GM19372 (cell line): Measurements from ENCODE around the gene NBPF12.
"Not testable (repeated sequence)": the region's sequence is repeated elsewhere in the genome, so short reads cannot be mapped to it uniquely, and the experiment has no call there.

Source experiments
- ATAC-seq: cut with Tn5 transposase; IDR thresholded peaks from one replicate; pipeline ENCODE4 v1.9.1; 2021; ENCODE audit warnings: mild to moderate bottlenecking, low read depth, moderate library complexity; ENCODE audit not compliant: unreplicated experiment

Gene NBPF12, protein sequence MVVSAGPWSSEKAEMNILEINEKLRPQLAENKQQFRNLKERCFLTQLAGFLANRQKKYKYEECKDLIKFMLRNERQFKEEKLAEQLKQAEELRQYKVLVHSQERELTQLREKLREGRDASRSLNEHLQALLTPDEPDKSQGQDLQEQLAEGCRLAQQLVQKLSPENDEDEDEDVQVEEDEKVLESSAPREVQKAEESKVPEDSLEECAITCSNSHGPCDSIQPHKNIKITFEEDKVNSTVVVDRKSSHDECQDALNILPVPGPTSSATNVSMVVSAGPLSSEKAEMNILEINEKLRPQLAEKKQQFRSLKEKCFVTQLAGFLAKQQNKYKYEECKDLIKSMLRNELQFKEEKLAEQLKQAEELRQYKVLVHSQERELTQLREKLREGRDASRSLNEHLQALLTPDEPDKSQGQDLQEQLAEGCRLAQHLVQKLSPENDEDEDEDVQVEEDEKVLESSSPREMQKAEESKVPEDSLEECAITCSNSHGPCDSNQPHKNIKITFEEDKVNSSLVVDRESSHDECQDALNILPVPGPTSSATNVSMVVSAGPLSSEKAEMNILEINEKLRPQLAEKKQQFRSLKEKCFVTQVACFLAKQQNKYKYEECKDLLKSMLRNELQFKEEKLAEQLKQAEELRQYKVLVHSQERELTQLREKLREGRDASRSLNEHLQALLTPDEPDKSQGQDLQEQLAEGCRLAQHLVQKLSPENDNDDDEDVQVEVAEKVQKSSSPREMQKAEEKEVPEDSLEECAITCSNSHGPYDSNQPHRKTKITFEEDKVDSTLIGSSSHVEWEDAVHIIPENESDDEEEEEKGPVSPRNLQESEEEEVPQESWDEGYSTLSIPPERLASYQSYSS (N-terminal part only)

DNA sequence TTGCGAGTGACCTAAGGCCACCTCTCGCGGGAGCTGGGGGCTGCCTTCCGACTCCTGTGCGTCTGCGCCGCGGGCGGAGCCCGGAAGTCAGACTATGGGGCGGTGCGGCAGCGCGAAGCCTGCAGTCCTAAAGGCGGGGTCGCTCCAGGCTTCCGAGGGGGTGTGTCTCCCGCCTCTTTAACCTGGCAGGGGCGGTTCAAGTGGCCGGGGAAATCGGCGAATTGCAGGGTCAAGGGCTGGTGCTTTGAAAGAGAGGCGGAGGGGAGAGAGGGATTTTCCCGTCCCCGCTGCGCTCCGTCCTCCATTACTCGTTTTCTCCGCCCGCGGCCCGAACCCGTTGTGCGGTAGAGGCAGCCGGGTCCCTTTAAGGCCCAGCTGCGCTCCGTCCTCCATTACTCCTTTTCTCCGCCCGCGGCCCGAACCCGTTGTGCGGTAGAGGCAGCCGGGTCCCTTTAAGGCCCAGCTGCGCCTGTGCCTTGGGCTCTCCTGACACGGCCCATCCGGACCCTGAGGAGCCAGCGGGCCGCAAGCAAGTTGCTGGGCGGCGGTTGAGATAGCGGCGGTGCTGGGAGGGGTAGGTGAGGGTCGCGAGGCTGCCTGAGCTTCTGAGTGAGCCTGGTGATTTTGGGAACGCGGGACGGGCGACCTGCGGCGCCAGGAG, at the start of gene NBPF12:
Gene NBPF12, plus strand, starts transcription at position 83 of the 661 bp plus-strand sequence. CDS start 21,820 bp downstream, outside the sequence.
- ATAC-seq = peak; percentile 75

DNA sequence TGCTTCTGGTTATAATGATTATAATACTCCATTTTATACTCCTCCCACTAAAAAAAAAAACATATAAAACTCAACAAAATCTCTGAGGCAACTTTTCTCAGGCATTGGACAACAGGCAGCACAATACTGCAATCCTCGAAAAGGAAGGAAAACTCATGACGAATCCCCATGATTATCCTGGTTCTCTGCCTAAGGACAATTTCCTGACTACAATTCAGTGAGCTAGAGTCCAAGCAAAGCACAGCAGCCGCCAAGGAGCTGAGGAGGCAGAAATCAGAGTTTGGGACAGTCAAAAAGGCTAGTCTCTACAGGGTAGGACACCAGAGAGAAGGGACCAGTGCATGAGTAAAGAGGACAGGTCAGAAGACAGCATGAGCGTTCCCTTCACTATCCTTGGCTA, 46.8 kb upstream of the NBPF12 start:
- ATAC-seq = not testable (repeated sequence)

DNA sequence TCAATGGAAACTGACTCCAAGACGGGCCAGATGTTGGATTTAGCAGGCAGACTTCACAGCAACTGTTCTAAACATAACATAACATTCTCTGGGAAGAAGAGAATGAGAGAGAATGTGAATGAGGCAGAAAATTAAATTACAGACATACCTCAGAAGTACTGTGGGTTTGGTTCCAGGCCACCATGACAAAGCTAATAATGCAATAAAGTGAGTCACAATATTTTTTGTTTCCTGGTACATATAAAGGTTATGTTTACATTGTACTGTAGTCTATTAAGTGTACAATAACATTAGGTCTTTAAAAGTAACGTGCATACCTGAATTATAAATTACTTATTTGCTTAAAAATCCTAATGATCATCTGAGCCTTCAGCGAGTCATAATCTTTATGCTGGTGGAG, 45.8 kb upstream of the NBPF12 start:
- ATAC-seq = not testable (repeated sequence)

DNA sequence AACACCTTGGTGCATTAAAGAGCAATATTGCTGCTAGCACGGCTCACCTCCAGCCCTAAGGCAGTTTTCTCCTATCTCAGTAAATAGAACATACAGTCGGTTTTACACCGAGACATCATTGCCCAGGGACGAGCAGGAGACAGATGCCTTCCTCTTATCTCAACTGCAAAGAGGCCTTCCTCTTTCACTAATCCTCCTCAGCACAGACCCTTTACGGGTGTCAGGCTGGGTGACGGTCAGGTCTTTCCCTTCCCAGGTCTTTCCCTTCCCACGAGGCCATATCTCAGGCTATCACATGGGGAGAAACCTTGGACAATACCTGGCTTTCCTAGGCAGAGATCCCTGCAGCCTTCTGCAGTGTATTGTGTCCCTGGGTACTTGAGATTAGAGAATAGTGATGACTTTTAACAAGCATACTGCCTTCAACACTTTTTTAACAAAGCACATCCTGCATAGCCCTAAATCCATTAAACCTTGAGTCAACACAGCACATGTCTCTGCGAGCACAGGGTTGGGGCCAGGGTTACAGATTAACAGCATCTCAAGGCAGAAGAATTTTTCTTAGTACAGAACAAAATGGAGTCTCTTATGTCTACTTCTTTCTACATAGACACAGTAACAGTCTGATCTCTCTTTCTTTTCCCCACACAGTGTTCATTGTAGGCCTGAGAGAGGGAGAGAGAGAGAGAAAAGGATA, 30.4 kb upstream of the NBPF12 start:
- not testable (repeated sequence) for ATAC-seq

DNA sequence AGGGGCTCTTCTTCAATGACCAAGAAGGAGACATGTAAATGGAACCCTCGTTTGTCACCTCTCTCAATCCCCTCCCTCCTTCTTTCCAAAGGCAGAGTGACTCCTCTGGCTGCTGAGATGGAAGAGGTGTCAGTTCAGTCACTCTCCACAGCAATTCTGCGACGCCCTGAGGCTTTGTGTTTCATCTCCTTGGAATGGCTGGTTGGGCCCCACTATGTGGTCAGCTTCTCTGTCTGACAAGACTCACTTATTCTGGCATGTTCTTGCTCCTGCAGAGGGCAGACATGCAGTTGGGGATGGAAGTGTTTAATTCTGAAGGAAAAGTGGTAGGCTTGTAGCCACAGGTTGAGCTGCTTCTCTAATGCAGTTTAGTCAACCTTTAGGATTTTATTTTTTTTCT, 25.1 kb upstream of the NBPF12 start:
- ATAC-seq = not testable (repeated sequence)

DNA sequence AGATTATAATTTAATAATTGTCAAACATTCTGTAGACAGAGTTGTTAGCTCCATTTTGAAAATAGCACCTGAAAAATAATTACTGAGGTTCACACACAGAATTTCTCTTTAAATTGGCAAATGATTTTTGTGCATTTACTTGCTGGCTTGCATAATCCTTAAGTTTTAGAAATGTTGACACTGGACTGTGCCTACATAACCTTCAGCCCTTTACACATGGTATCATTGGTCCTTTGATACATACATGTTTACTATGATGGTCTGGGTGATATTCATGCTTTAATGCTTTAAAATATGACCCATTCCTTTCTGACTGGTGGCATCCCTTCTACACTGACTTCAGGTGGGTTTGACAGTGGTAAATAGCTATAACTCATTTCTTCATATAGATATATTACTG, 17.3 kb upstream of the NBPF12 start:
- not testable (repeated sequence) for ATAC-seq

DNA sequence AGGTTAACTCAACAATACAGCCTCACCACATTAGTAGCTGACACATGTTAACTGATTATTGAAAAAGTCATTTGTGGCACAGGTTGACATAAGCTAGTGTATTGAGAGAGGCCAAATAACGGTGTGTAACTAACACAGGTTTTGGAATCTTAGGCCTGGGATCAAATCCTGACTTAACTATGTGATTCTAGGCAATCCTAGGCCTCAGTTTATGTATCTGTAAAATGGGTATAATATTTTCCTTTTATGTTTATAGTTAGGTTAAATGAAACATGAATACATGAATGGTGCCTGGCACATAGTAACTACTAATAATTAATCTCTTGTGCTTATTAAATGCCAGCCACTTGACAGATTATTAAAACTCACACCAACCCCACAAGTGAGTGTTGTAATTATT, 15.5 kb upstream of the NBPF12 start:
- not testable (repeated sequence) for ATAC-seq

DNA sequence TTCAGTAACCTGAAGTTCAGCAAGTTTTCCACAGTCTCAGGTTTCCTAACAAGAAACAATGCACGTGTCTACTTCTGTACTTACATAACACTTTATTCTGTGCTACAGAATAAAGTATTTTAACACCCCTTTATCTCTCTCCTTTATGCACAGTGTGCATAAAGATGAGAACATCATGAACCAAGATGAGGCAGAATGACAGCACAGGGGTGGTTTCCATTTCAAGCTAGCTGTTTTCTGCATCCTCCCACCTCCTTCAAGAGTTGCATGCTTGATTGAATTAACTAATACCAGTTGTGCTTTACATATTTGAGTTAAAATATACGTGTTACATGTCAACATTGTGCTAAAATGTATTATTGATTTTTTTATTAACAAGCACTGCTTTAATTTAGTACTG, 14.0 kb upstream of the NBPF12 start:
- ATAC-seq = not testable (repeated sequence)

DNA sequence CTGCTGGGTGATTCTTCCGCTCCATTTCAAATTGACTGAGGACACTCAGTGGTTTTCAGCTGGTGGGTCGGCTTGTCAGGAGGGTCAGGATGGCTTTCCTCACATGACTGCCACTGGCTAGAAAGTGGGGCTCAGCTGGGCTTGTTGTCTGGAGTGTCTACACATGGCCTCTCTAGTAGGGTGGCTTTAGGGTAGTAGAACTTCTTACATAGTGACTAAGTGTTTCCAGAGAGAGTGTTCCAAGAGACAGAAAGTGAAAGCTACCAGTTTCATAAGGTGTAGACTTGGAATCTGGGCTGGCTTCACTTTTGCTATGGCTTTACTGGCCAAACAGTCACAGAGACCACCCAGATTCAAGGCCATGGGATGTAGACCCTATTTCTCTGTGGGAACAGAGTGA, 11.7 kb upstream of the NBPF12 start:
- not testable (repeated sequence) for ATAC-seq

DNA sequence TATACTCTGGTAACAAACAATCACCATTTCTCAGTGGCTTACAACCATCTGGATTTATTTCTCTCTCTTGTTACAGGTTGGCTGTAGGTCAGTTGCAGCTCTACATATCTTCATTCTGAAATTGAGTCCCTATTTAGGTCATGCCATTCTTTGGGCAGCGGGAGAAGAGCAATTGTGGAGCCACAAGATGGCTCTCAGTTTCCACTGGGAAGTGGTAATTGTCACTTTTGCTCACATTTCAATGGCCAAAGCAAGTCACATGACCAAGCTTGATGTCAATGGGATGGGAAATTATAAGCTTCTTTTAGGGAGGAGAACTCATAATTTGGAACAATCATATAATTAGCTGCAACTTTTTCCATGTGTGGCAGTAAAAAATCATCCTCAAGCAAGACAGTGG, 7.9 kb upstream of the NBPF12 start:
- not testable (repeated sequence) for ATAC-seq

DNA sequence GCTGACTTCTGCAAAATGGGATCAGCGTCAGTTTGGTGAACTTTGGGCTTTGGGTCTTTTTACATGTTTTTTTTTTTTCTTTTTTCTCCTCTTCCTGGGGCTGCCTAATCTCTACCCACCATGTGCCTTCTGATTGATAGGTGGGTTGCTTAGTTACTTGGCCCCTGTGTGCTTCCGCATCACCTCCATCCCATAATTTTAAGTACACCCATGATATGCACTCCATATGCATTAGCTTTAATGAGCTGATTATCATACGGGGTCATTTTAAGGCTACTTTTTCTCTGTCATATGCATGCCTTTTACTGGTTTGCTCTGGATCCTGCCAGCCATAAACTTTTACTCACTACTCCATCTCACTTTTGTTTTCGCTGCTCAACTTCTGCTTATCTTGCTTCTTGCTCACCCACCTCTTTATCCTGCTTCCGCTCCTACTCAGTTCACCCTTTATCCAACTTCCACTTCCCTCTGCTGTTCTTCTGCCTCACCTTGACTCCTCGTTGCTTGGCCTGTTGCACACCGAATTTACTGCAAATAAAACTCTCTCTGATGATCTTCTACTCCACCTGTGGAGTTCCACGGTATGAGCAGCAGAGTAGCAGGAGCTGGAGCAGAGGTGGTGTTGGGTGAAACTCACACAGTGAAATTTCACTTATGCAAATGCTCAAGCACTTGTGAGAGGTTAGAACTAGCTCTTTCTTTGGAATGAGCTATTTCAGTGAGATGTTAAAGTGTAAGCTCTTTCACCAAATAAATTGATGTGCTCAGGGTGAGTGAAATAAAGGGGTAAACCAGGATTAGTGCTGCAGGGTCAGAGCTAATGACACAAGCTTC, 3.5 kb upstream of the NBPF12 start:
- ATAC-seq = not testable (repeated sequence)

DNA sequence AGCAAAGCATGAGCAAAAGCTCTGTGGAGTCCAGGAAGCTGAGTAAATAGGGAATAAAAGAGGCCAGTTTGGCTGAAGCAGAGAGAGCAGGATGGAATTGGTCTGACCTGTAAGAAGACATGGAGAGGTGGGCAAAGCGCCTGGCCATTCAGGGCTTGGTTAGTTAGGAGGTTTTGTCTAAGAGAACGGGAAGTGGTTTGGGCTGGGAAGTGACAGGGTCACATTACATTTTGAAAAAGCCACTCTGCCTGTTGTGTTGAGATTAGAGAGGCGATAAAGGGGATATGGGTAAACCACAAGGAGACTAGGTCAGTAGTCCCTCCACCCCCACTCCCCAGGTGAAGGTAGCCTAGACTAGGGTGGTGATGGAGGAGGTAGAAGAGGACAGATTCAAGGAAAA, 662 bp upstream of the NBPF12 start:
- ATAC-seq = not testable (repeated sequence)

DNA sequence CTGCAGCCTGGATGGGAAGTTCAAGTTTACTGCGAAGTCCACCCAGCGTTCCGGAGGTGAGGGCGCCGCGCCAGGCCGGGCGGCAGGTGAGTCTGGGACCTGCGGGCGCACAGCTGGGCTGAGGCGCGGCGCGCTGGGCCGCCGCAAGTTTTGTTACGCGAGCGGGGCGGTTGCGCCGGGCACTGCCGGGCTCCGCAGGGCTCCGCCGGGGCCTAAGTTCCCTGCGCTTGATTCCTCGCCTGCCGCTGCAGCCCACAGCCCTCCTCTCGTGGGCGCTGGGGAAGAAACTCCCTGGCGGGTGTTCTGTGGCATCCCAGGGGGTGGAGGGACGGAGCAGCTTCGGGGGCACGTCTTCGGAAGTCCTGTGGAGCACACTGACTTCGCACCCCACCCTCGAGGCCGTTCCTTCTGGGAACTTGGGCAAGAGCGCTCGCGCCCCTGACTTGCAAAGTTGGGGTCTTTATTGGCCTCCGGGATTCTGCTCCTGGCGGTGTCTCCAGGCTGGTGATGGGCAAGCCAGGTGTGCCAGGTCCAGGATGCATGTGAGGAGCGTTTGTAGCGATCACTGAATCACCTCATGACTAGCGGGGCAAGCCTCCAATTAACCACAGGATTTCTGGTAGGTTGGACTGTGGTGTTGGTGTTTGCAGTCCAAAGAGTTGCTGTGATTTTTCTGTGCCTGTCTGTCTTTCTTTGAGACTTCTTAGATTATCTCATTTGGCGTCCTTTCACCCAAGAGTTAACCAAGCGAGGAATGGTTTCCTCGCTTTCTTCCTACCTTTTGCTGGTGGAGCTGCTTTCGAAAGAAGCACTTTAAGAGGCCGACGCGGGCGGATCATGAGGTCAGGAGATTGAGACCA, 1.0 kb downstream of the NBPF12 start:
- peak; percentile 31 for ATAC-seq

DNA sequence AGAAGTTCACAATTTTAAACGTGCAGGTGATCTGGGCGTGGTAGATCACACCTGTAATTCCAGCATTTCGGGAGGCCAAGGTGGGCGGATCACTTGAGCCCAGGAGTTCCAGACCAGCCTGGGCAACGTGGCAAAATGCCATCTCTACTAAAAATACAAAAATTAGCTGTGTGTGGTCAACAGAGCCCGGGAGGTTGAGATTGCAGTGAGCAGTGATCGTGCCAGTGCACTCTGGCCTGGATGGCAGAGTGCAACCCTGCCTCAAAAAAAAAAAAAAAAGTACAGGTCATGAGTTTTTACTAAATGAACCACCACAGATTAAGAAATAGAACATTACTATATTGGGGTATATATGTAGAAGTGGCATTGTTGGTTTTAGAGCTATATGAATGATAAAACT, 2.2 kb downstream of the NBPF12 start:
- not testable (repeated sequence) for ATAC-seq

DNA sequence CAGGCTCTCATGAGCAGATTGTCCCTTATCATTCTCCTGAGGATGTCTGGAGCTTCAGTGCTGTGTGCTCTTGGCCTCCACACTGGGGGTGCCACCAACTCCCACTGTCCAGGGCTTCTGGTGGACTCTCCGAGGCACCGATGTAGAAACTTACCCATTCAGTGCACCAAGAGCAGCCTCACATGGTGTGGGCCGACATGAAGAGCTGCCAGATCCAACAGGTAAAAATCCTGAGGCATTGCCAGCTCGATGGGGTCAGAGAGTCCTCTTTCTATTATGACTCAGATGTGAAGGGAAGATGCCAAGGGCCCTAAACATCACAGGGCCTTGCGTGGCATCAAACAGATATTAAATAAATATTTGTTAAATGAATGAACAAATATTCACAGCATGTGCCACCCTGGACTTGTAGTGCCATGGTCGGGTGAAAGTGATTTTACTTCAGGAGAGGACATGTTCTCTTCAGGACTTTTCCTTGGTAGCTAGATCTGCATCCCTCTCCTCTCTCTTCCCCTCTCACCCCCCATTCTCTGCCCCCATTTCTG, 5.3 kb downstream of the NBPF12 start:
- not testable (repeated sequence) for ATAC-seq

DNA sequence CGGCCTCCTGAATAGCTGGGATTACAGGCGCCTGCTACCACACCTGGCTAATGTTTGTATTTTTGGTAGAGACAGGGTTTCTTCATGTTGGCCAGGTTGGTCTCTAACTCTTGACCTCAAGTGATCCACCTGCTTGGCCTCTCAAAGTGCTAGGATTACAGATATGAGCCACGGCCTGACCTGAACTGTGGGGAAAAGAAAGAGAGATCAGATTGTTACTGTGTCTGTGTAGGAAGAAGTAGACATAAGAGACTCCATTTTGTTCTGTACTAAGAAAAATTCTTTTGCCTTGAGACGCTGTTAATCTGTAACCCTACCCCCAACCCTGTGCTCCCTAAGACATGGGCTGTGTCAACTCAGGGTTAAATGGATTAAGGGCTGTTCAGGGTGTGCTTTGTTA, 10.0 kb downstream of the NBPF12 start:
- not testable (repeated sequence) for ATAC-seq

DNA sequence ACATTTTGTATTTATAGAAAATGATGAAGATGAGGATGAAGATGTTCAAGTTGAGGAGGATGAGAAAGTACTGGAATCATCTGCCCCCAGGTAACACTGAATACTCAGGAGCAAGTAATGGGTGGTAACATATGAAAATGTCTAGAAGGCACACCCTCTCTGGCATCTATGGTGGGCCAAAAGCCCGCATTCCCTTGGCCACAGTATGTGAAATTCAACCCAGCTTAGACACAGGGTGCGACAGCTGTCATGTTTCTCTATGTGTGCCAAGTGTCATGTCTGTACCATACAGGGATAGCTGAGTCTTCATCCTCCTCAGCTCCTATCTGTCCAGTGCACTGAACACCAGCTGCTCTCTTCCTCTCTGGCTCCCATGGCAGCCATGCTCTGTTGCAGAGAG, 26.2 kb downstream of the NBPF12 start:
- ATAC-seq = not testable (repeated sequence)

DNA sequence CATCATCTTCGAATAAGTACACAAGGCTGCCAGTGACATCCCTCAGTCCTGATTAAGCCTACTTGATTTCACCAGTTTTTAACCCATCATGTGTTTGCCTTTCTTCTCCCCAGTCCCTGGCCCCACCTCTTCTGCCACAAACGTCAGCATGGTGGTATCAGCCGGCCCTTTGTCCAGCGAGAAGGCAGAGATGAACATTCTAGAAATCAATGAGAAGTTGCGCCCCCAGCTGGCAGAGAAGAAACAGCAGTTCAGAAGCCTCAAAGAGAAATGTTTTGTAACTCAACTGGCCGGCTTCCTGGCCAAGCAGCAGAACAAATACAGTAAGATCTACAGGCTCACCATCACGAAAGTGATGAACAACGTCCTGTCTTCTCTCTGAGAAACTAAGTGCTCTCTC, 28.2 kb downstream of the NBPF12 start:
- ATAC-seq = not testable (repeated sequence)
